22Rv1 (cell line): Measurements from ENCODE around the gene NPPC.
"Not testable (repeated sequence)": the region's sequence is repeated elsewhere in the genome, so short reads cannot be mapped to it uniquely, and the experiment has no call there.

Experiments
- H3K27ac ChIP-seq: fragments of 450-650 bp; 2 replicates; pipeline ENCODE4 v1.5.1; 2017
- ZFX ChIP-seq: fragments of 450-650 bp; IDR thresholded peaks from 2 replicates; pipeline ENCODE4 v1.6.1; 2017; ENCODE audit warnings: antibody characterized with exemption, borderline replicate concordance
- TF ChIP-seq, protein P1 (sequence below): fragments of 450-650 bp; IDR thresholded peaks from 2 replicates; pipeline ENCODE4 v1.5.1; 2017; ENCODE audit warnings: mild to moderate bottlenecking

The NPPC gene

DNA sequence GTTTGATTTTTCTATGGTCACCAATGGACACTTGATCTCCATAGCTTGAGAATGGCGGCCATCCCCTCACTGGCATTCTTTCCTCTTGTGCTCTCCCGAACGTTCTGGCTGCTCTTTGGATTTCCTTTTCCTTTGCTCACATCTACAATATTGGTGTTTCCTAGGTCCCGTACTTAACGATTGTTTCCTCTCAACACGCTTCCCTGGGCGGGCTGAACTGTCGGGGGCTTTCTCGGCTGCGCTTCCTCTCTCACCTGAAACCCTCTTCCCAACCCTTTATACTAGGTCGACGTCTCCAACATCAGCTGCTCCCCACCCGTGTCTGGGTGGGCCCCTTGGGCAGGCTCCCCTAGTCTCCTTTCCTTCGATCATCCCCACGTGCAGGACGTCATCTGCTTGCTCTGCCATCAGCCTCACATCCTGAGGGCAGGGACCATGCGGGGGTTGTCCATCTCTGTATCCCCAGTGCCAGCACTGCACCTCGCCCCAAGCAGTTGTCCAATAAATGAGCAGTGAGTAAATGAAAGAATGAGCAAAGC is 34.7 kb upstream of the NPPC start:
- TF ChIP-seq ZFX, result no peak
- TF ChIP-seq, protein P1, sequence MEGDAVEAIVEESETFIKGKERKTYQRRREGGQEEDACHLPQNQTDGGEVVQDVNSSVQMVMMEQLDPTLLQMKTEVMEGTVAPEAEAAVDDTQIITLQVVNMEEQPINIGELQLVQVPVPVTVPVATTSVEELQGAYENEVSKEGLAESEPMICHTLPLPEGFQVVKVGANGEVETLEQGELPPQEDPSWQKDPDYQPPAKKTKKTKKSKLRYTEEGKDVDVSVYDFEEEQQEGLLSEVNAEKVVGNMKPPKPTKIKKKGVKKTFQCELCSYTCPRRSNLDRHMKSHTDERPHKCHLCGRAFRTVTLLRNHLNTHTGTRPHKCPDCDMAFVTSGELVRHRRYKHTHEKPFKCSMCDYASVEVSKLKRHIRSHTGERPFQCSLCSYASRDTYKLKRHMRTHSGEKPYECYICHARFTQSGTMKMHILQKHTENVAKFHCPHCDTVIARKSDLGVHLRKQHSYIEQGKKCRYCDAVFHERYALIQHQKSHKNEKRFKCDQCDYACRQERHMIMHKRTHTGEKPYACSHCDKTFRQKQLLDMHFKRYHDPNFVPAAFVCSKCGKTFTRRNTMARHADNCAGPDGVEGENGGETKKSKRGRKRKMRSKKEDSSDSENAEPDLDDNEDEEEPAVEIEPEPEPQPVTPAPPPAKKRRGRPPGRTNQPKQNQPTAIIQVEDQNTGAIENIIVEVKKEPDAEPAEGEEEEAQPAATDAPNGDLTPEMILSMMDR, result no peak
- peak overlapping the region; percentile 79 for H3K27ac ChIP-seq

DNA sequence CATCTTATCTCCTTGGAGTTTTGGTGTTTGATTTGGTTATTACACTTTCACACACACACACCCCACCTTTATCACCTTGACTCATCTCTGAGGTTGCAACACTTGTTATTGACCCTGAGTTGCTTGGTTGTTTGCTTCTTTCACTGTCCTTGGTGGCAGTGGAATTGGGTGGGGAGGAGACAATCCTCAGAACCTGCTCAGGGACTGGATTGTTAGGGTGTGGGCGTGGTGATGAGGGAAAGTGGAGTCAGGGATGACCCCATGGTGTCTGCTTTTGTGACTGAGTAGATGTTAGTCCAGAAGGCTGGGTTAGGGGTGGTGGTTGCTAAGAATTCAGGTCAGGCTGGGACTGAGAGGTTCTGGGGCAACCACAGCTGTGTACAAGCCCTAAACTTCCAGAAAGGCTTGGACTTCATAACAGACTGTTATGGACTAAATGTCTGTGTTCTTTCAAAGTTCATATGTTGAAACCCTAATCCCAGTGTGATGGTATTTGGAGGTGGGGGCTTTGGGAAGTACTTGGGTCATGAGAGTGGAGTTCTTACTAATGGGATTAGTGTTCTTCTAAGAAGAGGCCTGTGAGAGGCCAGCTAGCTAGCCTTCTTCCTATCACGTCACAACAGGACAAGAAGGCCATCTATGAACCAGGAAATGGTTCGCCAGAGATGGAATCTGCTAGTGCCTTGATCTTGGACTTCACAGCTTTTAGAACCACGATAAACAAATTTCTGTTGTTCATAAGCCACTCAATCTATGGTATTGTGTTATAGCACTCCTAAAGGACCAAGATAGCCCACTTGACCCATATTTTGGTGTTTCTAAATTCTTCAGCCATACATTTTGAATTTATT is 31.9 kb upstream of the NPPC start:
- TF ChIP-seq ZFX, result no peak
- TF ChIP-seq, protein P1, result no peak
- H3K27ac ChIP-seq, result no peak overlapping the region

DNA sequence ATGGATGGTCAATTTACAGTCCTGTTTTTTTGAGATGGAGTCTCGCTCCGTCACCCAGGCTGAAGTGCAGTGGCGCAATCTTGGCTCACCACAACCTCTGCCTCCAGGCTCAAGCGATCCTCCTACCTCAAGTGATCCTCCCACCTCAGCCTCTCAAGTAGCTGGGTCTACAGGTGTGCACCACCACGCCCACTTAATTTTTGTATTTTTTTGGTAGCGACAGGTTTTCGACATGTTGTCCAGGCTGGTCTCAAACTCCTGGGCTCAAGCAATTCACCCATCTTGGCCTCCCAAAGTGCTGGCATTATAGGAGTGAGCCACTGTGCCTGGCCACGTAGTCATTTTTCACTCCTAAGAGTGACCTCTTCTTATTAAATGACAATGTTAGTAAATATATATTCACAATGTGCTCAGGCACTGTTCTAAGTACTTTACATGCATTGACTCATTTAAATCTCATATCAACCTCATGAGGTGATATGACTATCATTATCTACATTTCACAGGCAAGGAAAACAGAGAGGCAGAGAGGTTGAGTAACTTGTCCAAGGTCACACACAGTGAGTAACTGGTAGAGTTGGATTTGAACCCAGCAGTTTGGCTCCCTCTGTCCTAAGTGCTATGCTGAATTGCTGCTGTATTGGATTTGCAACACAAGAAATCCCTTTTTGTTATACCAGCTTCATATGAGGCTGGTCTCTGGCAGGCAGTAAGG is 29.7 kb upstream of the NPPC start:
- no peak for TF ChIP-seq ZFX
- TF ChIP-seq, protein P1, result no peak
- no peak overlapping the region for H3K27ac ChIP-seq

DNA sequence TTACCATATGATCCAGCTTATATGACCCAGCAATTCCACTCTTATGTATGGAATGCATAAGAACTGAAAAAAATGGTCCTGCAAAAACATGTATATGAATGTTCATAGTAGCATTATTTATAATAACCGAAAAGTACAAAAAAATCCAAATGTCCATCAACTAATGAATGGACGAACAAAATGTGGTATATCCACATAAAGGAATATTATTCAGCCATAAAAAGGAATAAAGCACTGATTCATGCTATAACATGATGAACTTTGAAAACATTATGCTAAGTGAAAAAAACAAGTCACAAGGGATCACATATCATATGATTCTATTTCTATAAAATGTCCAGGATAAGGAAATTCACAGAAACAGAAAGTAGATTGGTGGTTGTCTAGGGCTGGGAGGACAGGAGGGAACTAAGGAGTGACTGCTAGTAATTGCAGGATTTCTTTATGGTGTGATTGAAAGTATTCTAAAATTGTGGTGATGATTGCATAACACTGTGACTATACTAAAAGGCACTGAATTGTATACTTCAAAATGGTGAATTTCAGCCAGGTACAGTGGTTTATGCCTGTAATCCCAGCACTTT is 25.3 kb upstream of the NPPC start:
- TF ChIP-seq ZFX, result no peak
- H3K27ac ChIP-seq, result no peak overlapping the region

DNA sequence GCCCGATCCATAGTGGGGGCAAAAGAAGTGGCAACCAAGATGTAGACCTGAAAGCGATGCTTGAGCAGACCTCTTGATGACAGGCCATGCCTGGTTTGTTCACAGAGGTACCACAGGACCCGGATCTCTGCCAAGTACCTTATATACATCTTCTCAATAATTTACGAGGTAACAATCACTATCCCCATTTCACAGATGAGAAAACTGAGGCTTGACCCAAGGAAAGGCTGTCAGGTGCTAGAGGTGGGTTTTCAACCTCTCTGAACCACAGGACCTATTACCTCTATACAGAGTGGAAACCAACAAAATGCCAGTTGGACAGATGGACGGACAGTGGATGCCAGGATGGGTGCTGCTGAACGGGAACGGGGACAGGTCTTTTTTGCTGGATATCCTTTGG is 21.5 kb upstream of the NPPC start:
- TF ChIP-seq ZFX, result no peak
- TF ChIP-seq, protein P1, result no peak
- H3K27ac ChIP-seq, result no peak overlapping the region

DNA sequence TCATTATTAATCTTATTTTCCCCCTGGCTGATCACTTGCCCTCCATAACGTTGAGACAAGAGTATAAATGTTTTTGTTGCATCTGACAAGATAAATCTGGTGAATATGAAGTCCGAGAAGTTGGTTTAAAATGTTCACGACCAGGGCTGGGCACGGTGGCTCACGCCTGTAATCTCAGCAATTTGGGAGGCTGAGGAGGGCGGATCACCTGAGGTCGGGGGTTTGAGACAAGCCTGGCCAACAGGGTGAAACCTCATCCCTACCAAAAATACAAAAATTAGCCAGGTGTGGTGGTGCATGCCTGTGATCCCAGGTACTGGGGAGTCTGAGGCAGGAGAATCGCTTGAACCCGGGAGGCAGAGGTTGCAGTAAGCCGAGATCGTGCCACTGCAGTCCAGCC is 20.9 kb upstream of the NPPC start:
- H3K27ac ChIP-seq, result not testable (repeated sequence)

DNA sequence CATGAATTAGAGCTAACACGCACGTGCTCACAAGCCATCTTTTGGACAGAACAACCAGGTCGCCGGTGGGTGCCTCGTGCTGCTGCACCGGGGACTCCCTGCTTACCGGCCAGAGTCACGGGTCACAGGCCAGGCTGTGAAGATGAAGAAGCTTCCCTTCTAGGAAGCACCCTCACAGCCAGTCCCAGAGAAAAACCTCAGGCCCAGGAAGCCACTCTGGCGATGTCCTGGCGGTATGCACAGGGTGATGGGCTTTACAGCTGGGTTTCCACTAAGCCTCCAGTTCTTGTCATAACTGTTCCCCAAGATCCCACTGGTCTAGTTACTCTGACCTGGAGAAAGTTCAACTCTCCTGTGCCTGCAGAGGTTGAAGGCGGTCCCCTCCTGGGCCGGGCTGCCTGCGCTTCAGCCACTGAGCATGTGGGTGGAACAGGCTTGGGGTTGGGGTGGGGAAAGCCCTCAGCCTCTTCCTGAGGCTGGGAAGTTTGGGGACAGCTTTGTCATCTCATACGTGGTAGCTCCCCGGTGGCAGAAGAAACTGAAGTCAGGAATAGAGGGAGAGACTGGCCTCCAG is 20.1 kb upstream of the NPPC start:
- H3K27ac ChIP-seq, result no peak overlapping the region
- TF ChIP-seq, protein P1, result no peak
- no peak for TF ChIP-seq ZFX
